ENCODE measurements around the gene TMEM254. TPM values are rescaled to one million over a fixed set of nuclear protein-coding genes. Genes with fewer than 3 reads are reported as not detected.
"Not testable (repeated sequence)": the region's sequence is repeated elsewhere in the genome, so short reads cannot be mapped to it uniquely, and the experiment has no call there.

Gene TMEM254
- total RNA-seq, 1 donor from 2014 or later: 23.9 TPM

- no peaks in the 10 kb centered on the region for H3K27me3 ChIP-seq (ENCODE audit: control insufficient read depth, insufficient read depth, low read length)
- TF ChIP-seq, protein P1, sequence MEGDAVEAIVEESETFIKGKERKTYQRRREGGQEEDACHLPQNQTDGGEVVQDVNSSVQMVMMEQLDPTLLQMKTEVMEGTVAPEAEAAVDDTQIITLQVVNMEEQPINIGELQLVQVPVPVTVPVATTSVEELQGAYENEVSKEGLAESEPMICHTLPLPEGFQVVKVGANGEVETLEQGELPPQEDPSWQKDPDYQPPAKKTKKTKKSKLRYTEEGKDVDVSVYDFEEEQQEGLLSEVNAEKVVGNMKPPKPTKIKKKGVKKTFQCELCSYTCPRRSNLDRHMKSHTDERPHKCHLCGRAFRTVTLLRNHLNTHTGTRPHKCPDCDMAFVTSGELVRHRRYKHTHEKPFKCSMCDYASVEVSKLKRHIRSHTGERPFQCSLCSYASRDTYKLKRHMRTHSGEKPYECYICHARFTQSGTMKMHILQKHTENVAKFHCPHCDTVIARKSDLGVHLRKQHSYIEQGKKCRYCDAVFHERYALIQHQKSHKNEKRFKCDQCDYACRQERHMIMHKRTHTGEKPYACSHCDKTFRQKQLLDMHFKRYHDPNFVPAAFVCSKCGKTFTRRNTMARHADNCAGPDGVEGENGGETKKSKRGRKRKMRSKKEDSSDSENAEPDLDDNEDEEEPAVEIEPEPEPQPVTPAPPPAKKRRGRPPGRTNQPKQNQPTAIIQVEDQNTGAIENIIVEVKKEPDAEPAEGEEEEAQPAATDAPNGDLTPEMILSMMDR (IDR thresholded peaks at IDR 0.05; ENCODE audit: insufficient read depth, low read length, poor library complexity, severe bottlenecking): no peak
- H3K4me3 ChIP-seq (ENCODE audit: low read depth, low read length): no peak overlapping the region
- DNase-seq (ENCODE audit: low read depth): no peak
- H3K36me3 ChIP-seq (ENCODE audit: control insufficient read depth, insufficient read depth, low read length): no peaks in the 10 kb centered on the region
These were observed 14.2 kb upstream of the TMEM254 start for GRCh38 chr10:80064120-80064886.

- no peaks in the 10 kb centered on the region for H3K27me3 ChIP-seq (ENCODE audit: control insufficient read depth, insufficient read depth, low read length)
- DNase-seq (ENCODE audit: low read depth): no peak
- TF ChIP-seq, protein P1 (IDR thresholded peaks at IDR 0.05; ENCODE audit: insufficient read depth, low read length, poor library complexity, severe bottlenecking): no peak
- H3K36me3 ChIP-seq (ENCODE audit: control insufficient read depth, insufficient read depth, low read length): no peaks in the 10 kb centered on the region
- H3K4me3 ChIP-seq (ENCODE audit: low read depth, low read length): no peak overlapping the region
These were observed 11.7 kb upstream of the TMEM254 start for GRCh38 chr10:80066809-80067208.

- not testable (repeated sequence) for H3K36me3 ChIP-seq (ENCODE audit: control insufficient read depth, insufficient read depth, low read length); DNase-seq (ENCODE audit: low read depth); H3K4me3 ChIP-seq (ENCODE audit: low read depth, low read length); H3K27me3 ChIP-seq (ENCODE audit: control insufficient read depth, insufficient read depth, low read length)
These were observed 10.6 kb upstream of the TMEM254 start for GRCh38 chr10:80067821-80068220.

GRCh38 chr10:80068270-80068669 is 10.2 kb upstream of the TMEM254 start:
- Histone ChIP-seq H3K36me3 (ENCODE audit: control insufficient read depth, insufficient read depth, low read length) (no peaks in the 10 kb centered on the region), H3K4me3 (ENCODE audit: low read depth, low read length) (no peak overlapping the region), H3K27me3 (ENCODE audit: control insufficient read depth, insufficient read depth, low read length) (no peaks in the 10 kb centered on the region)
- TF ChIP-seq, protein P1 (IDR thresholded peaks at IDR 0.05; ENCODE audit: insufficient read depth, low read length, poor library complexity, severe bottlenecking): no peak
- DNase-seq (ENCODE audit: low read depth): no peak

- H3K27me3 ChIP-seq (ENCODE audit: control insufficient read depth, insufficient read depth, low read length): no peaks in the 10 kb centered on the region
- H3K4me3 ChIP-seq (ENCODE audit: low read depth, low read length): no peak overlapping the region
- TF ChIP-seq, protein P1 (IDR thresholded peaks at IDR 0.05; ENCODE audit: insufficient read depth, low read length, poor library complexity, severe bottlenecking): no peak
- no peak for DNase-seq (ENCODE audit: low read depth)
- no peaks in the 10 kb centered on the region for H3K36me3 ChIP-seq (ENCODE audit: control insufficient read depth, insufficient read depth, low read length)
These were observed 8.4 kb upstream of the TMEM254 start for GRCh38 chr10:80070057-80070456.

DNA sequence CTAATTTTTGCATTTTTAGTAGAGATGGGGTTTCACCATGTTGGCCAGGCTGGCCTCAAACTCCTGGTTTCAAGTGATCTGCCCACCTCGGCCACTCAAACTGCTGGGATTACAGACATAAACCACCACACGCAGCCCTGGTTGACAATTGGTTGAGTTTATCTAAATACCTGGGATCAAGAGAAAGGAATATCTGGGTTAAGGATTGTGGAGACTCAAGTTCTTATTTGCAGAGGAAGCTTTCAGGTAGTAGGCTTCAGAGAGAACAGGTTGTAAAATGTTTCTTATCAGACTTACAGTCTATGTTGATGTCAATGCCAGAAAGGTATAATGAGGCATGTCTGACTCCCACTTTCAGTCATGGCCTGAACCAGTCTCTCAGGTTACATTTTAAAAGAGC is 5.9 kb upstream of the TMEM254 start:
- Histone ChIP-seq H3K36me3 (ENCODE audit: control insufficient read depth, insufficient read depth, low read length) (no peaks in the 10 kb centered on the region), H3K27me3 (ENCODE audit: control insufficient read depth, insufficient read depth, low read length) (no peaks in the 10 kb centered on the region), H3K4me3 (ENCODE audit: low read depth, low read length) (no peak overlapping the region)
- TF ChIP-seq, protein P1 (IDR thresholded peaks at IDR 0.05; ENCODE audit: insufficient read depth, low read length, poor library complexity, severe bottlenecking): no peak
- DNase-seq (ENCODE audit: low read depth): no peak

All from kidney epithelial cell (primary cell).